ENCODE measurements around the gene DDHD1.

The DDHD1 gene

DNA sequence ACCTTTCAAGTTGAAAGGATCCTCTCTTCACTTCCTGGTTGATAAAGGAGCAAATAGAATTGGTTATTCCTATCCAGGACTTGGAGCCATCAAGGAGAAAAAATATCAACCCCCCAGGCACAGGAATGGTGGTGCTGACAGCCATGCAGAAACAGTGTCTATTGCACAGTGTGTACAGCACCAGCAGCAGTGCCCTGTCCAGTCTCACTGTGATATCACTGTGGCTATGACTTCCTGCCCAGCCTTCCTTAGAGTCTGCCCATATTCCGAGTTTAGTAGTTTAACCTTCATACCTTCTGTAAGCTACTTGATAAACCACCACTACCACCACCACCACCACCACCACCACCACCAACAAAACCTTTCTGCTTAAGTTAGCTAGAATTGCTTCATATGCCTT lies 157.1 kb downstream of the DDHD1 start:
- no peak for DNase-seq (ENCODE audit: low read depth in 2 of 2)

- no peak for DNase-seq (ENCODE audit: low read depth in 2 of 2)
These were observed 160.8 kb downstream of the DDHD1 start for GRCh38 chr14:52992236-52992870.

- no peak for DNase-seq (ENCODE audit: low read depth in 2 of 2)
These were observed 165.0 kb downstream of the DDHD1 start for GRCh38 chr14:52988139-52988538.

GRCh38 chr14:52987514-52987913 lies 165.6 kb downstream of the DDHD1 start:
- DNase-seq (ENCODE audit: low read depth in 2 of 2) = no peak

GRCh38 chr14:52987042-52987441 lies 166.1 kb downstream of the DDHD1 start:
- no peak for DNase-seq (ENCODE audit: low read depth in 2 of 2)

All from stimulated activated CD8-positive, alpha-beta memory T cell treated with anti-CD3 and anti-CD28 coated beads, Interleukin-2, amount 100 ng/mL, for 1 hour (primary cell).